HG03139 (cell line): ENCODE data around the gene BLID.

Experiments
- ATAC-seq: cut with Tn5 transposase; IDR thresholded peaks from one replicate; pipeline ENCODE4 v1.9.1; 2021; ENCODE audit not compliant: unreplicated experiment

BLID gene

DNA sequence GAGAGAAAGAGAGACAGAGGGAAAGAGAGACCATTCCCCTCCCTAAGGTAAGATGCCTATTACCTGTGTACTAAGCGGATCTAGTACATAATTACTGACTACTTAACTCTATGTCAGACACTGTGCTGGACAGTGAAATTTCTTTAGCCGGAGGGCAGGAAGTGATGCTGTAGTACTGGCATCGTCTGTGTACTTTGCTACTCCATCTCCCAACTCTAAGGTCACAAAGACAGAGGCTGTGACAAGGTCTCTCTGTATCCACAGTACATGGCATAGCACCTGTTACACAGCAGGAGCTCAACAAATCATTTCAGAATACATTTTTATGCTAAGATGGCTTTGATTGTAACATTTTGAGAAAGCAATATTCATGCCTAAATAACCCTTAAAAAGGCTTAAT is 9.0 kb downstream of the BLID start:
- no peak for ATAC-seq

GRCh38 chr11:122105044-122105758 is 10.8 kb downstream of the BLID start:
- no peak for ATAC-seq

GRCh38 chr11:122104341-122104740 is 11.7 kb downstream of the BLID start:
- no peak for ATAC-seq

GRCh38 chr11:122103726-122104125 is 12.3 kb downstream of the BLID start:
- no peak for ATAC-seq

- no peak for ATAC-seq
Observed at GRCh38 chr11:122103321-122103720, 12.7 kb downstream of the BLID start.

DNA sequence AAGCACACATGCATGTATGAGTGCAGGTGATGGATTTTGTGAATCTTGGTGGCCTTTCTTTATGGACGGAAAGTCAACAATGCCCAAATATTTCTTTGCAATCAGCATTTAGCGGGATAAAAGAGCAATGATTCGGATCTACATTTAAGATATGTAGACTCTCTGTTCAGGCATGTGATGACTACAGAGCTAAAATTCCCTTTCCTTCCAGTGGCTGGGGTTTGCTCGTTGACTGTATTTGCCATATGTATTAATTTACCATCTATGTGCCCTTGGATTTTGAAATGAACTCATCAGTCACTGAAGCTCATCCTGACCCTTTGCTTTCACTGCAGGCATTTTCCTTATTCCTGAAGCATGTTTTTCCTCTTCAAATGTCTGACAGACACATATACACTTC is 13.6 kb downstream of the BLID start:
- no peak for ATAC-seq

GRCh38 chr11:122101625-122102291 is 14.3 kb downstream of the BLID start:
- no peak for ATAC-seq

DNA sequence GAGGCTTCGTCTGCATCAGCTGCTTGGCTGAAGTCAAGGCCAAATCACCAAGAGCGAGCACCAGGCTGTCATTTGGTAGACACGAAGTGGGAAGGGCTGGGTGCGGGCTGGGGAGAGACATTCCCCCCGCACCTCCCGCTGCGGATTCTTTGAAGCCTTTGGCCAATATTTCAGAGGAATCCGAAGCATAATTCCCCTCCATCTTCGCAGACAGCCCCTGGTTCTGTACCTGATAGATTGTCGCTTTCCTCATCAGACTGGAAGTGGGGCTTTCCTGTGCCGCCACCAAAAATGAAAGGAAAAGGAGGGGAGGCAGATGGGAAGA is 15.3 kb downstream of the BLID start:
- no peak for ATAC-seq

- no peak for ATAC-seq
Observed at GRCh38 chr11:122100037-122100755, 15.8 kb downstream of the BLID start.

GRCh38 chr11:122099374-122100036 is 16.5 kb downstream of the BLID start:
- no peak for ATAC-seq

DNA sequence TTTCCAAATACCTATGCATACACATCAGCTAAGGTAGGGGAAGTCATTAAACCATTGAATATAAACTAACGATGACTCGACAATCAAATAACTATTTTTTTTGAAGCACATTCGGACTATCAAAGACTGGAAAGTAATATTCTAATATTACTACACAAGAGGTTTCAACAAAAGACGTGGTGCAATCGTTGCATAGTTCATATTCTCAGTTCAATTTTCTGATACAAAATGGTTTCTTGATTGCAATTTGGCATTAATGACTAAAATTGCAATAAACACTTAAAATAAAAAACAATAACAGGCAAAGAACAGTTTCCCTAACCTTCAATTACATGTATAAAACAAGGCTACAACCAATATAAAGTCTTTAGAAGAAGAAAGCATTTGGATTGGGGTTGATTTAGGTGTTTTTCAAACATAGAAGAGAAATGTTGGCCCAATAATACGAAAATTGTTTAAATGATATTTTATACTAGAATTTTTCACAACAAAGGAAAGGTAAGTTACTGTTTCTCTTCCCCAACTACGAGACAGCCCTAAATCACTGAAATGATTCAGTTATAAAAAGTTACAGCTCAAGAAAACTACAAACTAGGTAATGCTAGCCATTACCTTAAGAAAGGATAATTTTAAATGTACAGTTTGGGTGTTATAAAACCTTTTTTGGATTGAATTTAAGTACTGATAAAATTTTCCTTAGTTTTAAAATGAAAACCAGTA is 17.6 kb downstream of the BLID start:
- ATAC-seq, result no peak

DNA sequence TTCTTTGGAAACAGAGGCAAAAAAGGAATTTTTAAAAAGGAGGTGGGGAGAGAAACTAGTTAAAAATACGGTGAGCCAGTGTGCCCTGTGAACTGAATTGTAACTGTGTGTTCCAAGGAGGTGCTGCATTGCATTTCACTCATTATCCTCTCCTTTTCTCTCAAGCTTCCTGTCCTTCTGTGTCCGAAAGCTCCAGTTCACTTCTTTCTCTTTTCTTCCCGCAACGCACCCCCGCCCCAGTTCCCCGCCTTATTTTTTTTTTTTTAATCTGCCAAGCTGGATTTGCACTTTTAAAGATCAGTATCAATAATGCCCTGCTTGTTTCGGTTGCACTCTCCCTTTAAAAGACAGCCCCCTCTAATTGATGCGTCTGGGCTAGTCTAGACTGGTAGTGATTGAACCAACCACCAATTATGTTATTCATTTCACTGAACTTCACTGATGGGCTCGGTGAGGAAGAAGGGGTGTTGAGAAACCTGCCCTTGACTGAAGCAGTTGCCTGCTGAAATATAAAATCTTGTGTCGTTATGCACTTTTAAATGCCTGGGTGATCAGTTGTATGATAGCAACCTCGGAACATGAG is 18.5 kb downstream of the BLID start:
- no peak for ATAC-seq

- no peak for ATAC-seq
Observed at GRCh38 chr11:122096272-122097112, 19.5 kb downstream of the BLID start.

DNA sequence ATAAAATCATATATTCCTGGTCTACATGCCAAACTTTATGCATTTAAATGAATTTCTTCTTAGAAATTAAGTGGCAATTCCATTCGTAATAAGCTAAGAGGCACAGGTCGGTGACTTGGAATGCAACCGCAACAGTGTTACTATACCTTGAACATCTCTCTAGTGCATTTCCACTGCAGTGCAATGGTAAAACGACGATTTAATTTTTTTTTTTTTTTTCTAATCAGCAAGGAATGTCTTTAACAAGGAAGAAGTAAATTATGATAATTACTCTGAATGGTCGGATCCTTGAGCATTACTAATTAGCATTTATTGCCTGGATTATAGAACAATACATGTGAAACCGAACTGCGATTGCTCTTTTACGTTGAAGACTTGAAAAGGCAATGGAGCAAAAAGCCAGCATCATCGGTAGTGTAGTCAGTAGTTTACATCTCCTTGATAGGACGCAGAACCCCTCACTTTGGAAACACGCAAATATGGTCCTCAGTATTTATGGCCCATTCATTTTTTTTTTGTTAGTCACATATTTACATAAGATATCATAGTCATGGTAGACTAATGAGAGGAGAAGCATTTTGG is 20.2 kb downstream of the BLID start:
- ATAC-seq, result no peak

DNA sequence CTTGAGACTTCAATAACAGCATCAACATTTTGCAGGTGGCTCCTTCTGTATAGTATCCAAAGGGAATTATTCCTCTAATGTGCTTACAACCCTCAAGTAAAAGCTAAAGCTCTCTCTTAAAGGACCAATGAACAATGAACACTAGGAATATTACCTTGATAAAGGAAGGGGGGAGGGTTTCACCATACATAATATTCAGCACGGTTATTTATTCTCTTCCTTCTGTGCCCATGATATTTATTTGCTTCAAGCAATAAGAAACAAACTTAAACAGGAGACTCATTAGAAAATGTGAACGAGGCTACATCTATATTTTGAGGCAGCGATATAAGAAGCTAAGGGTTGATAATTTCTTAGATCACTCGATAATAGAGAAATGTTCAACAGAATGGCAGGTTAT is 21.2 kb downstream of the BLID start:
- ATAC-seq, result no peak

GRCh38 chr11:122093731-122094275 is 22.2 kb downstream of the BLID start:
- no peak for ATAC-seq

GRCh38 chr11:122091835-122092234 is 24.2 kb downstream of the BLID start:
- ATAC-seq, result no peak

GRCh38 chr11:122089111-122089510 is 26.9 kb downstream of the BLID start:
- no peak for ATAC-seq

- no peak for ATAC-seq
Observed at GRCh38 chr11:122085712-122086111, 30.3 kb downstream of the BLID start.
